ENCODE data around the gene COIL. TPM values are rescaled to one million over a fixed set of nuclear protein-coding genes. Genes with fewer than 3 reads are reported as not detected.

COIL gene
- total and polyA plus RNA-seq, 4 donors: 4.7 to 9.9 (median 6.5) TPM

DNA sequence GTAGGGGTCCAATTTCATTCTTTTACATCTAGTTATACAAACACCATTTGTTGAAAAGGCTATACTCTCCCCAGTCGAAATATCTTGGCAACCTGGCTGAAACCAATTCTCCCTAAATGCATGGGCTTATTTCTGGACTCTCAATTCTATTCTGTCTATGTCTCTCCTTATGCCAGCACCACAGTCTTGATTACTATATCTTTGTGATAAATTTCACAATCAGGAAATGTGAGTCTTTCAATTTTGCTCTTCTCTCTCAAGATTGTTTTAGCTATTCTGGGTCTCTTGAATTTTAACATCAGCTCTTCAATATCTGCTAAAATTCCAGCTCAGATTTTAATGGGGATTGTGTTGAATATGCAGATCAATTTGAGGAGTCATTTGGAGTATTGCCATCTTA lies 41.1 kb downstream of the COIL start:
- H3K4me3 ChIP-seq (ENCODE audit: low read depth in 1 of 3, low read length in 3 of 3): no peak overlapping the region
- no peak overlapping the region for H3K9ac ChIP-seq (ENCODE audit: low read depth in 1 of 2, low read length in 2 of 2)
- WGBS: 84% methylated on average over 1 of the region's 1 CpG
- no peaks in the 10 kb centered on the region for H3K27me3 ChIP-seq (ENCODE audit: control insufficient read depth in 4 of 4, insufficient read depth in 4 of 4, low read length in 3 of 4)
- TF ChIP-seq RXRA (IDR thresholded peaks at IDR 0.05): no peak
- TF ChIP-seq NR2F2 (IDR thresholded peaks at IDR 0.05): no peak
- TF ChIP-seq, protein P1, sequence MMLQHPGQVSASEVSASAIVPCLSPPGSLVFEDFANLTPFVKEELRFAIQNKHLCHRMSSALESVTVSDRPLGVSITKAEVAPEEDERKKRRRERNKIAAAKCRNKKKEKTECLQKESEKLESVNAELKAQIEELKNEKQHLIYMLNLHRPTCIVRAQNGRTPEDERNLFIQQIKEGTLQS (IDR thresholded peaks at IDR 0.05): no peak
- no peak for TF ChIP-seq EGR1 (IDR thresholded peaks at IDR 0.05; ENCODE audit: low read depth in 2 of 2)
- TF ChIP-seq GABPA (IDR thresholded peaks at IDR 0.05 in 1 of 2, conservative IDR thresholded peaks at IDR 0.05 in 1 of 2): no peak
- no peak for TF ChIP-seq SP1 (IDR thresholded peaks at IDR 0.05)
- no peak for TF ChIP-seq YY1 (IDR thresholded peaks at IDR 0.05)
- TF ChIP-seq RAD21 (IDR thresholded peaks at IDR 0.05): no peak
- TF ChIP-seq TAF1 (conservative IDR thresholded peaks at IDR 0.05): no peak
- no peak for TF ChIP-seq FOXA2 (IDR thresholded peaks at IDR 0.05)
- TF ChIP-seq JUND (IDR thresholded peaks at IDR 0.05): no peak
- TF ChIP-seq HNF4G (IDR thresholded peaks at IDR 0.05): no peak
- TF ChIP-seq, protein P2, sequence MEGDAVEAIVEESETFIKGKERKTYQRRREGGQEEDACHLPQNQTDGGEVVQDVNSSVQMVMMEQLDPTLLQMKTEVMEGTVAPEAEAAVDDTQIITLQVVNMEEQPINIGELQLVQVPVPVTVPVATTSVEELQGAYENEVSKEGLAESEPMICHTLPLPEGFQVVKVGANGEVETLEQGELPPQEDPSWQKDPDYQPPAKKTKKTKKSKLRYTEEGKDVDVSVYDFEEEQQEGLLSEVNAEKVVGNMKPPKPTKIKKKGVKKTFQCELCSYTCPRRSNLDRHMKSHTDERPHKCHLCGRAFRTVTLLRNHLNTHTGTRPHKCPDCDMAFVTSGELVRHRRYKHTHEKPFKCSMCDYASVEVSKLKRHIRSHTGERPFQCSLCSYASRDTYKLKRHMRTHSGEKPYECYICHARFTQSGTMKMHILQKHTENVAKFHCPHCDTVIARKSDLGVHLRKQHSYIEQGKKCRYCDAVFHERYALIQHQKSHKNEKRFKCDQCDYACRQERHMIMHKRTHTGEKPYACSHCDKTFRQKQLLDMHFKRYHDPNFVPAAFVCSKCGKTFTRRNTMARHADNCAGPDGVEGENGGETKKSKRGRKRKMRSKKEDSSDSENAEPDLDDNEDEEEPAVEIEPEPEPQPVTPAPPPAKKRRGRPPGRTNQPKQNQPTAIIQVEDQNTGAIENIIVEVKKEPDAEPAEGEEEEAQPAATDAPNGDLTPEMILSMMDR (IDR thresholded peaks at IDR 0.05; ENCODE audit: low read depth, low read length, missing input control): no peak
- TF ChIP-seq, protein P3, sequence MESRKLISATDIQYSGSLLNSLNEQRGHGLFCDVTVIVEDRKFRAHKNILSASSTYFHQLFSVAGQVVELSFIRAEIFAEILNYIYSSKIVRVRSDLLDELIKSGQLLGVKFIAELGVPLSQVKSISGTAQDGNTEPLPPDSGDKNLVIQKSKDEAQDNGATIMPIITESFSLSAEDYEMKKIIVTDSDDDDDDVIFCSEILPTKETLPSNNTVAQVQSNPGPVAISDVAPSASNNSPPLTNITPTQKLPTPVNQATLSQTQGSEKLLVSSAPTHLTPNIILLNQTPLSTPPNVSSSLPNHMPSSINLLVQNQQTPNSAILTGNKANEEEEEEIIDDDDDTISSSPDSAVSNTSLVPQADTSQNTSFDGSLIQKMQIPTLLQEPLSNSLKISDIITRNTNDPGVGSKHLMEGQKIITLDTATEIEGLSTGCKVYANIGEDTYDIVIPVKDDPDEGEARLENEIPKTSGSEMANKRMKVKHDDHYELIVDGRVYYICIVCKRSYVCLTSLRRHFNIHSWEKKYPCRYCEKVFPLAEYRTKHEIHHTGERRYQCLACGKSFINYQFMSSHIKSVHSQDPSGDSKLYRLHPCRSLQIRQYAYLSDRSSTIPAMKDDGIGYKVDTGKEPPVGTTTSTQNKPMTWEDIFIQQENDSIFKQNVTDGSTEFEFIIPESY (IDR thresholded peaks at IDR 0.05): no peak
- no peak for TF ChIP-seq MAX (IDR thresholded peaks at IDR 0.05)
- H3K4me1 ChIP-seq (ENCODE audit: control insufficient read depth in 4 of 4, insufficient read depth in 4 of 4, low read length in 3 of 4): peaks cover 0 to 11% (median 7%) of the 10 kb centered on the region in 4 donors
- no peak for DNase-seq (ENCODE audit: low spot score)
- H3K9me3 ChIP-seq (ENCODE audit: control insufficient read depth in 4 of 4, low read length in 3 of 4): no peaks in the 10 kb centered on the region
- no peaks in the 10 kb centered on the region for H3K36me3 ChIP-seq (ENCODE audit: control insufficient read depth in 4 of 4, insufficient read depth in 3 of 4, low read depth in 1 of 4, low read length in 3 of 4)
- H3K27ac ChIP-seq (ENCODE audit: low read depth in 1 of 2, low read length in 2 of 2): no peak overlapping the region

GRCh38 chr17:56918916-56919315 lies 41.9 kb downstream of the COIL start:
- Histone ChIP-seq H3K9ac (ENCODE audit: low read depth in 1 of 2, low read length in 2 of 2) (no peak overlapping the region), H3K27ac (ENCODE audit: low read depth in 1 of 2, low read length in 2 of 2) (no peak overlapping the region), H3K4me3 (ENCODE audit: low read depth in 1 of 3, low read length in 3 of 3) (no peak overlapping the region), H3K9me3 (ENCODE audit: control insufficient read depth in 4 of 4, low read length in 3 of 4) (no peaks in the 10 kb centered on the region), H3K36me3 (ENCODE audit: control insufficient read depth in 4 of 4, insufficient read depth in 3 of 4, low read depth in 1 of 4, low read length in 3 of 4) (no peaks in the 10 kb centered on the region), H3K27me3 (ENCODE audit: control insufficient read depth in 4 of 4, insufficient read depth in 4 of 4, low read length in 3 of 4) (no peaks in the 10 kb centered on the region), H3K4me1 (ENCODE audit: control insufficient read depth in 4 of 4, insufficient read depth in 4 of 4, low read length in 3 of 4) (peaks cover 0 to 13% (median 8%) of the 10 kb centered on the region in 4 donors)
- DNase-seq (ENCODE audit: low spot score): no peak
- WGBS: 86% methylated on average over 3 of the region's 3 CpGs
- TF ChIP-seq FOXA1 (IDR thresholded peaks at IDR 0.05) (no peak), HNF4G (IDR thresholded peaks at IDR 0.05) (no peak), HNF4A (conservative IDR thresholded peaks at IDR 0.05) (no peak), FOXA2 (IDR thresholded peaks at IDR 0.05) (no peak), RXRA (IDR thresholded peaks at IDR 0.05) (no peak), JUND (IDR thresholded peaks at IDR 0.05) (no peak), RAD21 (IDR thresholded peaks at IDR 0.05) (no peak), EGR1 (IDR thresholded peaks at IDR 0.05; ENCODE audit: low read depth in 2 of 2) (no peak), YY1 (IDR thresholded peaks at IDR 0.05) (no peak), MAX (IDR thresholded peaks at IDR 0.05) (no peak), NR2F2 (IDR thresholded peaks at IDR 0.05) (no peak)
- TF ChIP-seq, protein P3 (IDR thresholded peaks at IDR 0.05): no peak
- TF ChIP-seq, protein P1 (IDR thresholded peaks at IDR 0.05): no peak
